Trophoblast cell (in vitro differentiated cells and primary cell): ENCODE results near the gene LRG1.
A peak's percentile ranks its signal among the peaks of the same experiment; 100 is the strongest.

ENCODE experiments used
- DNase-seq, 2 donors: peaks; one replicate each; pipeline ENCODE4 v3.0.0-alpha.2; 2016
- H2AFZ ChIP-seq: 2 replicates; pipeline ENCODE4 v1.6.1; 2013; ENCODE audit warnings: low read length, moderate library complexity, mild to moderate bottlenecking; ENCODE audit not compliant: insufficient read depth, poor library complexity
- H2AK5ac ChIP-seq: 2 replicates; pipeline ENCODE4 v1.6.1; 2013; ENCODE audit warnings: mild to moderate bottlenecking, low read length
- H2BK120ac ChIP-seq: 2 replicates; pipeline ENCODE4 v1.6.1; 2013; ENCODE audit warnings: low read length, mild to moderate bottlenecking, moderate library complexity; ENCODE audit not compliant: insufficient read depth, poor library complexity
- H2BK12ac ChIP-seq: 2 replicates; pipeline ENCODE4 v1.6.1; 2013; ENCODE audit warnings: mild to moderate bottlenecking, low read length, moderate library complexity
- H2BK5ac ChIP-seq: 2 replicates; pipeline ENCODE4 v1.6.1; 2013; ENCODE audit warnings: low read length, low read depth, moderate library complexity, mild to moderate bottlenecking; ENCODE audit not compliant: poor library complexity
- H3K14ac ChIP-seq: 2 replicates; pipeline ENCODE4 v1.6.1; 2013; ENCODE audit warnings: mild to moderate bottlenecking, low read length
- H3K18ac ChIP-seq: 2 replicates; pipeline ENCODE4 v1.6.1; 2013; ENCODE audit warnings: mild to moderate bottlenecking, low read length
- H3K23ac ChIP-seq: 2 replicates; pipeline ENCODE4 v1.6.1; 2013; ENCODE audit warnings: low read length
- H3K27ac ChIP-seq: 2 replicates; pipeline ENCODE4 v1.5.1; 2013; ENCODE audit warnings: low read depth, mild to moderate bottlenecking, inconsistent platforms, low read length, moderate library complexity
- H3K27me3 ChIP-seq: 2 replicates; pipeline ENCODE4 v1.6.1; 2013; ENCODE audit warnings: inconsistent platforms, mild to moderate bottlenecking, low read length, moderate library complexity; ENCODE audit not compliant: insufficient read depth
- H3K36me3 ChIP-seq, 2 experiments: 1 replicate in 1 of 2; 2 replicates in 1 of 2; pipeline ENCODE4 v1.6.1; 2013; ENCODE audit warnings: low read length in 2 of 2, mild to moderate bottlenecking in 2 of 2, moderate library complexity in 1 of 2; ENCODE audit not compliant: insufficient read depth in 2 of 2, control insufficient read depth in 1 of 2
- H3K4ac ChIP-seq: 2 replicates; pipeline ENCODE4 v1.6.1; 2013; ENCODE audit warnings: low read depth, mild to moderate bottlenecking, low read length, moderate library complexity
- H3K4me1 ChIP-seq, 2 experiments: 1 replicate in 1 of 2; 2 replicates in 1 of 2; pipeline ENCODE4 v1.6.1; 2013; ENCODE audit warnings: low read length in 2 of 2, mild to moderate bottlenecking in 2 of 2, moderate library complexity in 1 of 2; ENCODE audit not compliant: insufficient read depth in 2 of 2, control insufficient read depth in 1 of 2
- H3K4me2 ChIP-seq: 2 replicates; pipeline ENCODE4 v1.6.1; 2013; ENCODE audit warnings: inconsistent platforms, mild to moderate bottlenecking, low read length, moderate library complexity
- H3K4me3 ChIP-seq: 2 replicates; pipeline ENCODE4 v1.5.1; 2013; ENCODE audit warnings: mild to moderate bottlenecking, low read depth, low read length, inconsistent platforms
- H3K79me1 ChIP-seq: one replicate; pipeline ENCODE4 v1.6.1; 2013; ENCODE audit warnings: low read length
- H3K79me2 ChIP-seq: 2 replicates; pipeline ENCODE4 v1.6.1; 2013; ENCODE audit warnings: low read length, mild to moderate bottlenecking; ENCODE audit not compliant: control insufficient read depth, insufficient read depth, poor library complexity
- H3K9ac ChIP-seq: 2 replicates; pipeline ENCODE4 v1.6.1; 2013; ENCODE audit warnings: mild to moderate bottlenecking, low read length
- H3K9me3 ChIP-seq: 2 replicates; pipeline ENCODE4 v1.6.1; 2013; ENCODE audit warnings: low read depth, mild to moderate bottlenecking, control low read depth, inconsistent platforms, low read length; ENCODE audit not compliant: insufficient read depth
- H4K12ac ChIP-seq: 2 replicates; pipeline ENCODE4 v1.6.1; 2013; ENCODE audit warnings: low read depth, mild to moderate bottlenecking, low read length, moderate library complexity
- H4K8ac ChIP-seq: 2 replicates; pipeline ENCODE4 v1.6.1; 2013; ENCODE audit warnings: low read depth, mild to moderate bottlenecking, low read length, moderate library complexity
- H4K91ac ChIP-seq: one replicate; pipeline ENCODE4 v1.6.1; 2013; ENCODE audit warnings: low read depth, mild to moderate bottlenecking, low read length, moderate library complexity
- WGBS: extraction: QIAGEN DNeasy Blood & Tissue Kit; methylation state at CpG from one replicate; pipeline ENCODE4 v1.1.7; 2013; ENCODE audit warnings: missing lambda C conversion rate; ENCODE audit not compliant: insufficient read length, insufficient coverage; ENCODE audit errors: extremely low coverage; 5-methylcytosine and 5-hydroxymethylcytosine counted together

LRG1 gene

GRCh38 chr19:4582980-4583842, 43.4 kb upstream of the LRG1 start:
- H3K18ac ChIP-seq, result no peak overlapping the region
- H3K4me1 ChIP-seq, result peaks cover 4 to 7% of the 10 kb centered on the region in 2 experiments

GRCh38 chr19:4581666-4582553, 42.1 kb upstream of the LRG1 start:
- DNase-seq, result no peak
- no peak overlapping the region for H2BK5ac ChIP-seq
- no peaks in the 10 kb centered on the region for H3K79me2 ChIP-seq
- no peak overlapping the region for H3K14ac ChIP-seq
- no peak overlapping the region for H3K4ac ChIP-seq
- H4K12ac ChIP-seq, result no peak overlapping the region
- no peak overlapping the region for H4K91ac ChIP-seq
- peaks cover 36% of the 10 kb centered on the region for H3K27me3 ChIP-seq
- H3K36me3 ChIP-seq, result no peaks in the 10 kb centered on the region
- H3K23ac ChIP-seq, result no peak overlapping the region
- peaks cover 3% of the 10 kb centered on the region for H3K79me1 ChIP-seq
- H2BK120ac ChIP-seq, result no peak overlapping the region
- no CpG with 5 or more reads among the region's 57 CpGs for WGBS
- H3K4me1 ChIP-seq, result peaks cover 7% of the 10 kb centered on the region in 2 experiments
- H3K27ac ChIP-seq, result no peak overlapping the region
- no peak overlapping the region for H2BK12ac ChIP-seq
- H3K9me3 ChIP-seq, result no peaks in the 10 kb centered on the region
- H2AK5ac ChIP-seq, result no peak overlapping the region
- peak overlapping the region; percentile 64 for H3K4me2 ChIP-seq
- H3K18ac ChIP-seq, result no peak overlapping the region
- no peak overlapping the region for H4K8ac ChIP-seq
- no peak overlapping the region for H2AFZ ChIP-seq
- H3K4me3 ChIP-seq, result no peak overlapping the region
- H3K9ac ChIP-seq, result no peak overlapping the region

More at GRCh38 chr19:4582980-4583842, 43.4 kb upstream of the LRG1 start:
- Histone ChIP-seq H3K9me3 (no peaks in the 10 kb centered on the region), H3K27me3 (peaks cover 36% of the 10 kb centered on the region), H3K4me2 (no peak overlapping the region), H3K14ac (no peak overlapping the region), H3K23ac (no peak overlapping the region), H2BK120ac (no peak overlapping the region), H4K12ac (no peak overlapping the region), H3K36me3 (no peaks in the 10 kb centered on the region), H3K4ac (no peak overlapping the region), H2AFZ (no peak overlapping the region), H3K79me1 (no peaks in the 10 kb centered on the region), H3K4me3 (no peak overlapping the region), H3K79me2 (no peaks in the 10 kb centered on the region), H2AK5ac (no peak overlapping the region), H3K9ac (no peak overlapping the region), H4K8ac (no peak overlapping the region), H4K91ac (no peak overlapping the region), H2BK12ac (no peak overlapping the region), H3K27ac (no peak overlapping the region), H2BK5ac (no peak overlapping the region)
- no peak for DNase-seq
- no CpG with 5 or more reads among the region's 16 CpGs for WGBS

DNA sequence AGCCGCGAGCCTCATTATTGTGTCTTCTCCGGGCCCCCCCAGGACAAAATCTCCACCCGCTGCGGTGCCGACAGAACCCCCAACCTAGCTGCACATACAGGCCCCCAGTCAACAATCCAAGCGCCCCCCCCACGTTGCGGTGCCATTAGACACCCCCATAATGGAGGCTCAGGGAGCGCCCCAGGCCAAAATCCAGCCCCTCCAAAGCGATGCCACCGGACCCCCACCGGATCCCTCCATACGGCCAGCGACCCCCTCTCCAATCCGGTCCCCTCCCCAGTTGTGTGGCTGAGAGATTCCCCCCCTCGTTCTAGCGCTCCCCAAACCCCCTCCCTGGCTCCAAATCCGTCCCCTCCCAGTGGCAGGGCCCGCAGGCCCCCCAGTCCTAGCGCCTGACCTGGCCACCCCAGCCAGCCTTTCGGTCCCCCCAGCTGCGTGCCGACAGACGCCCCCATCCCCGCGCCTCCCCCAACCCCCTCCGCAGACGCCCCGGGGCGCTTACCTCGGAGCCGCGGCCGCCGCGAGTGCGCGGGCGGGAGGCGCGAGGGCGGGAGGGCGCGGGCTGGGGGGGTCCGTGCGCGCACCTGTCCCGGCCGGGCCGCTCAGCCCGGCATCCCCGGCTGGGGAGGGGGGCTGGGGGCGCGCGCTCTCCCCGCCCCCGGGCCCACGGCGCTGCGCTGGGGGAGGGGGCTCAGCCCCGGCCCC, 41.3 kb upstream of the LRG1 start:
- DNase-seq, result no peak

More for the DNA sequence above, 41.3 kb upstream of the LRG1 start:
- no peak overlapping the region for H2AFZ ChIP-seq
- peaks cover 3% of the 10 kb centered on the region for H3K79me1 ChIP-seq
- H3K4me2 ChIP-seq, result peak overlapping the region; percentile 64
- H4K8ac ChIP-seq, result no peak overlapping the region
- no peak overlapping the region for H3K18ac ChIP-seq
- peaks cover 7% of the 10 kb centered on the region in 2 experiments for H3K4me1 ChIP-seq
- WGBS, result no CpG with 5 or more reads among the region's 62 CpGs
- no peak overlapping the region for H3K4ac ChIP-seq
- H4K12ac ChIP-seq, result no peak overlapping the region
- H3K14ac ChIP-seq, result no peak overlapping the region
- no peak overlapping the region for H3K23ac ChIP-seq
- no peak overlapping the region for H2AK5ac ChIP-seq
- H2BK5ac ChIP-seq, result no peak overlapping the region
- H3K27me3 ChIP-seq, result peaks cover 36% of the 10 kb centered on the region
- no peaks in the 10 kb centered on the region for H3K36me3 ChIP-seq
- no peak overlapping the region for H3K4me3 ChIP-seq
- H2BK12ac ChIP-seq, result no peak overlapping the region
- H3K9ac ChIP-seq, result no peak overlapping the region
- no peak overlapping the region for H2BK120ac ChIP-seq
- H4K91ac ChIP-seq, result no peak overlapping the region
- H3K79me2 ChIP-seq, result no peaks in the 10 kb centered on the region
- H3K9me3 ChIP-seq, result no peaks in the 10 kb centered on the region
- H3K27ac ChIP-seq, result no peak overlapping the region
